Heart left ventricle (tissue), 13 donors: ENCODE measurements around the gene SLC39A11.

Experiments used
- CTCF ChIP-seq, 12 donors: fragments of 200-600 bp; sonication (generic) in 4 of 12; IDR thresholded peaks; one replicate each; pipeline versions ENCODE4 v1.5.0 to v1.8.0; 2018 to 2022; ENCODE audit warnings: antibody characterized with exemption in 12 of 12, mild to moderate bottlenecking in 5 of 12
- POLR2A ChIP-seq, 2 donors: fragments of 450-650 bp; IDR thresholded peaks; one replicate each; pipeline ENCODE4 v1.6.1; 2017; ENCODE audit warnings: antibody characterized with exemption in 2 of 2, mild to moderate bottlenecking in 2 of 2, moderate library complexity in 2 of 2
- donor health status: ischemic (EF 13 %, LVEDD 7.1; RV severe dilation, severe dysfunction).
- donor health status: DM: no; HTN: yes; CAD: no.
- donor health status: DM: no; HTN: no; CAD: no.
- donor health status: ischemic (EF 25% LVEDD 6.9; RV normal size, moderate dysfunction).
- donor health status: ischemic (EF 25% LVEDD 5.7; RV mildly dilated, moderate dysfunction).
- donor health status: ischemic (EF 35%, LVEDD 5.7; RV mildly dilated, moderate dysfunction).
- donor health status: nonischemic (EF 11% LVEDD 7.7; RV severe dilation, severe dysfunction).
- donor health status: DM: yes; HTN: yes; CAD: no.
- donor health status: PGD.
- donor health status: ischemic (EF 29% LVEDD 5.4; RV normal size, mild dysfunction).
- donor health status: nonischemic (EF 23%, LVEDD 6.1; RV moderate dilation, normal function).

GRCh38 chr17:73010414-73010813 lies 82.1 kb downstream of the SLC39A11 start:
- no peak for TF ChIP-seq CTCF (IDR thresholded peaks at IDR 0.05)
- no peak for TF ChIP-seq POLR2A (IDR thresholded peaks at IDR 0.05)
